K562 (cell line): ENCODE data around the gene NFIC. TPM values are rescaled to one million over a fixed set of nuclear protein-coding genes. Genes with fewer than 3 reads are reported as not detected.

ENCODE experiments used
- DACH1 ChIP-seq: fragments of 450-650 bp; IDR thresholded peaks from 2 replicates; pipeline ENCODE4 v1.6.1; 2018; ENCODE audit not compliant: partially characterized antibody
- DLX4 ChIP-seq: fragments of 250-450 bp; sonication (Bioruptor Pico); IDR thresholded peaks from 2 replicates; pipeline ENCODE4 v1.6.1; 2021; ENCODE audit warnings: mild to moderate bottlenecking
- EP300 ChIP-seq: IDR thresholded peaks from 2 replicates; pipeline ENCODE4 v1.6.1; 2012; ENCODE audit warnings: low read length, improper control_type of control experiment
- ETV5 ChIP-seq: sonication (generic); formaldehyde crosslinking; IDR thresholded peaks from 2 replicates; pipeline ENCODE4 v1.4.0; 2020; ENCODE audit warnings: low read depth, mild to moderate bottlenecking, missing genetic modification reagents
- IFI16 ChIP-seq: fragments of 250-450 bp; sonication (Bioruptor Pico); IDR thresholded peaks from 2 replicates; pipeline ENCODE4 v2.1.2; 2022; ENCODE audit warnings: mild to moderate bottlenecking, inconsistent platforms
- MAFK ChIP-seq: IDR thresholded peaks from 2 replicates; pipeline ENCODE4 v1.6.1; 2011; ENCODE audit warnings: low read length, improper control_type of control experiment
- MCM5 ChIP-seq: fragments of 450-650 bp; IDR thresholded peaks from 2 replicates; pipeline ENCODE4 v1.6.1; 2016; ENCODE audit warnings: low read depth
- NR2C1 ChIP-seq, 2 experiments: fragments of 450-650 bp; IDR thresholded peaks; 2 replicates each; pipeline ENCODE4 v1.6.1; 2017; ENCODE audit warnings: mild to moderate bottlenecking in 2 of 2, antibody characterized with exemption in 1 of 2, inconsistent platforms in 1 of 2, missing compliant biosample characterization in 1 of 2, missing genetic modification characterization in 1 of 2
- POLR2AphosphoS2 ChIP-seq: IDR thresholded peaks from 2 replicates; pipeline ENCODE4 v1.6.1; 2012; ENCODE audit warnings: low read length, improper control_type of control experiment
- SETDB1 ChIP-seq: IDR thresholded peaks from one replicate; pipeline ENCODE4 v1.6.1; 2012; ENCODE audit warnings: low read length, control low read depth, inconsistent platforms
- SIN3A ChIP-seq, 2 experiments: fragments of 150-350 bp in 1 of 2; IDR thresholded peaks; 2 replicates each; pipeline ENCODE4 v1.6.1; 2011 to 2016; ENCODE audit warnings: borderline replicate concordance in 2 of 2, low read depth in 2 of 2, low read length in 2 of 2, mild to moderate bottlenecking in 2 of 2, moderate library complexity in 2 of 2; ENCODE audit not compliant: control insufficient read depth in 1 of 2
- SUPT5H ChIP-seq: fragments of 450-650 bp; IDR thresholded peaks from 2 replicates; pipeline ENCODE4 v1.6.1; 2016
- TRIM24 ChIP-seq, 2 experiments: fragments of 450-650 bp; IDR thresholded peaks; 2 replicates each; pipeline ENCODE4 v1.6.1; 2016
- XRCC5 ChIP-seq: fragments of 200-400 bp; formaldehyde crosslinking; IDR thresholded peaks from 2 replicates; pipeline ENCODE4 v1.6.1; 2017; ENCODE audit warnings: low read depth, mild to moderate bottlenecking, low read length
- ZBTB43 ChIP-seq: sonication (generic); formaldehyde crosslinking; IDR thresholded peaks from 2 replicates; pipeline ENCODE4 v1.8.0; 2023; ENCODE audit warnings: mild to moderate bottlenecking, missing genetic modification reagents
- ZFPM2 ChIP-seq: fragments of 250-450 bp; sonication (Bioruptor Pico); IDR thresholded peaks from 2 replicates; pipeline ENCODE4 v1.5.1; 2022; ENCODE audit warnings: mild to moderate bottlenecking
- ZNF318 ChIP-seq, 2 experiments: fragments of 450-650 bp; IDR thresholded peaks; 2 replicates each; pipeline ENCODE4 v1.6.1; 2016; ENCODE audit warnings: mild to moderate bottlenecking in 2 of 2, borderline replicate concordance in 1 of 2, low read depth in 1 of 2, moderate library complexity in 1 of 2
- polyA plus RNA-seq, 8 experiments: library from polyadenylated mRNA; depleted of rRNA in 4 of 8; stranded (reverse) in 5 of 8; unstranded in 3 of 8; fragments of >200 nt; fragmentation: Nextera tagmentation in 2 of 8; fragmentation: Illumina TruSeq in 1 of 8; extraction: Ambion mirVana in 2 of 8; extraction: Trizol in 1 of 8; gene quantifications; 2 replicates each; pipeline versions ENCODE4 v1.2.1 to v1.2.3, GENCODE V29; 2011 to 2014; ENCODE audit warnings: inconsistent platforms in 1 of 8, missing spikeins in 1 of 8
- total RNA-seq, 7 experiments: library from RNA; depleted of rRNA in 6 of 7; stranded (reverse); fragments of >200 nt in 6 of 7; fragmentation: Illumina TruSeq in 2 of 7; extraction: Trizol in 2 of 7; gene quantifications; 2 replicates each; pipeline versions ENCODE4 v1.2.1 to v1.2.3, GENCODE V29; 2011 to 2021; ENCODE audit warnings: low replicate concordance in 1 of 7

The NFIC gene
- total and polyA plus RNA-seq, 9 of the 15 experiments (the other 6 are each of a cell fraction or from before 2014, with no cell fraction given) = 0.71 to 62.1 (median 6.9) TPM

- TF ChIP-seq TRIM24 (IDR thresholded peaks at IDR 0.05) = peak; percentile 36 to 37; a peak in 1 of 4 replicates
- no peak for TF ChIP-seq DLX4 (CRISPR knock-in tag)
- no peak for TF ChIP-seq ZNF318 (IDR thresholded peaks at IDR 0.05; ENCODE audit: borderline replicate concordance in 1 of 2, low read depth in 1 of 2)
- 0 out of 2 replicates have a peak, but pooled peaks have one; percentile 38 for TF ChIP-seq XRCC5
- TF ChIP-seq ZFPM2 (CRISPR knock-in tag) = no peak
- no peak for TF ChIP-seq IFI16 (CRISPR knock-in tag)
- TF ChIP-seq POLR2AphosphoS2 = no peak
- TF ChIP-seq SETDB1 = no peak
- no peak for TF ChIP-seq MCM5
- TF ChIP-seq ETV5 = no peak
- TF ChIP-seq SIN3A (IDR thresholded peaks at IDR 0.05; ENCODE audit: borderline replicate concordance in 2 of 2, control insufficient read depth in 1 of 2, low read depth in 2 of 2, low read length in 2 of 2) = no peak
- no peak for TF ChIP-seq DACH1
- no peak for TF ChIP-seq EP300
- TF ChIP-seq ZBTB43 (CRISPR knock-in tag) = no peak
- no peak for TF ChIP-seq MAFK
- TF ChIP-seq NR2C1 (IDR thresholded peaks at IDR 0.05) = peak; percentile 36; the same call in 1 of the 2 replicates
- TF ChIP-seq NR2C1 (tag; IDR thresholded peaks at IDR 0.05) = no peak
- no peak for TF ChIP-seq SUPT5H
Measured at GRCh38 chr19:3467437-3468198, 101.2 kb downstream of the NFIC start (continued).
